ENCODE measurements around the gene COPS7A. TPM values are rescaled to one million over a fixed set of nuclear protein-coding genes. Genes with fewer than 3 reads are reported as not detected.

The COPS7A gene
- total RNA-seq, 1 experiment from 2014 or later = 88.7 TPM

DNA sequence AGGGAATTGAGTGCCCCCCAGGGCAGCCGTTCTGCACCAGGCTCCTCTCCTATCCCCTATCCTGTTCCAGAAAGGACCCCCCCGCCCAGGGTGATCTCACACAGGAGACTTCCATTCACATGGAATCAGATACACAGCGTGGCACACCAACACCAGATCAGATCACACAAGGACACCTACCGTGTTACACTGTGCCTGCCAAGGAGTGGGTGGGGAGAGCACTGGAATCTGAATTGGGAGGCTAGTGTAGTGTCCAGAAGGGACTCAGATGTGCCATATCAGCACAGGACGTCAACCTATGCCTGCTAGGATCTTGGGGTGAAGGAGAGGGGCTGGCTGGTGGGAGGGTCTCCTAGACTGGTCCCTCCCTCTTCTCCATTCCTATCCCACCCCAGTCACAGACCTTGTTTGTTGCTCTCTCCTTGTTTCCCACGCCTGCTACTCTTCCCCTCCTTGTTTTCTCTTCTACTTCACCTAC, 44.6 kb downstream of the COPS7A start:
- Histone ChIP-seq H3K4me1 (replicated peaks; ENCODE audit: insufficient read depth) (peaks cover 34% of the 10 kb centered on the region), H3K9me2 (ENCODE audit: insufficient read depth) (no peaks in the 10 kb centered on the region), H3K4me2 (peak overlapping the region; percentile 82), H3K36me3 (ENCODE audit: low read depth) (no peaks in the 10 kb centered on the region), H3F3A (ENCODE audit: insufficient read depth, low read depth) (peaks cover 46% of the 10 kb centered on the region), H3K27ac (no peak overlapping the region), H3K4me3 (peak overlapping the region; percentile 70; the same call in 1 of the 2 replicates), H3K27me3 (ENCODE audit: insufficient read depth, low read depth) (no peaks in the 10 kb centered on the region), H3K79me2 (ENCODE audit: low read depth) (peaks cover 25% of the 10 kb centered on the region), H2AFZ (no peak overlapping the region), H4K20me1 (ENCODE audit: insufficient read depth) (peaks cover 19% of the 10 kb centered on the region), H3K9me3 (ENCODE audit: insufficient read depth, low read depth) (no peaks in the 10 kb centered on the region)
- CTCF ChIA-PET = interaction anchor here (4.8 kb wide), 1 partner anchor 15 kb away, joined by 83 read pairs; the partner anchor contains the start of gene MLF2
- POLR2A ChIA-PET (ENCODE audit: unreplicated experiment) = interaction anchor here (0.5 to 0.7 kb wide), 2 partner anchors 191 to 361 kb away, joined by 3 to 10 read pairs; no protein-coding TSS in a partner anchor
- no peak for TF ChIP-seq EZH2 (IDR thresholded peaks at IDR 0.05; ENCODE audit: low read depth)
- TF ChIP-seq, protein P1, sequence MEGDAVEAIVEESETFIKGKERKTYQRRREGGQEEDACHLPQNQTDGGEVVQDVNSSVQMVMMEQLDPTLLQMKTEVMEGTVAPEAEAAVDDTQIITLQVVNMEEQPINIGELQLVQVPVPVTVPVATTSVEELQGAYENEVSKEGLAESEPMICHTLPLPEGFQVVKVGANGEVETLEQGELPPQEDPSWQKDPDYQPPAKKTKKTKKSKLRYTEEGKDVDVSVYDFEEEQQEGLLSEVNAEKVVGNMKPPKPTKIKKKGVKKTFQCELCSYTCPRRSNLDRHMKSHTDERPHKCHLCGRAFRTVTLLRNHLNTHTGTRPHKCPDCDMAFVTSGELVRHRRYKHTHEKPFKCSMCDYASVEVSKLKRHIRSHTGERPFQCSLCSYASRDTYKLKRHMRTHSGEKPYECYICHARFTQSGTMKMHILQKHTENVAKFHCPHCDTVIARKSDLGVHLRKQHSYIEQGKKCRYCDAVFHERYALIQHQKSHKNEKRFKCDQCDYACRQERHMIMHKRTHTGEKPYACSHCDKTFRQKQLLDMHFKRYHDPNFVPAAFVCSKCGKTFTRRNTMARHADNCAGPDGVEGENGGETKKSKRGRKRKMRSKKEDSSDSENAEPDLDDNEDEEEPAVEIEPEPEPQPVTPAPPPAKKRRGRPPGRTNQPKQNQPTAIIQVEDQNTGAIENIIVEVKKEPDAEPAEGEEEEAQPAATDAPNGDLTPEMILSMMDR (conservative IDR thresholded peaks at IDR 0.05) = no peak
- DNase-seq = no peak
- intact Hi-C loops (cut with micrococcal nuclease; ENCODE audit: unreplicated experiment) = no loop called here
- BruUV-seq (replicated peaks) = no TSS peak

DNA sequence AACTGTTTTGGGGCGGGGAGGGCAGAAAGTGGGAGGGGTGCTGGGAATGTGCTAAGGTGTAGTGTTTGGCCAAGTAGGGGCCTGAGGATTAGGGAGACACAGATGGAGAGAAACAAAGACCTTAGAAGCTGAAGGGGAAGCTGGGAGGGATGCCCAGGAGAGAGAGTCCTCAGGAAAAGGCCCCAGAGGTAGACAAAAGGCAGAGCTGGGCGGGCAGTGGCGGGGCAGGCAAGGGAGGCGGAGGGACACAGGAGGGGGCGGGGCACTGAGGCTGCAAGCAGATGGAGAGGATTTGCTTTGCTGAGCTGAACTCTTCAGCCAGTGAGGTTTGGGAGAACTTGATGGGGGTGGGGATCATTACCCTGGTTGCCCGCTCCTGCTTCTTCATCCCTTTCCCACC, 45.1 kb downstream of the COPS7A start:
- Histone ChIP-seq H3K4me1 (replicated peaks; ENCODE audit: insufficient read depth) (peaks cover 29% of the 10 kb centered on the region), H3K27ac (no peak overlapping the region), H3K36me3 (ENCODE audit: low read depth) (no peaks in the 10 kb centered on the region), H4K20me1 (ENCODE audit: insufficient read depth) (peaks cover 19% of the 10 kb centered on the region), H3K9me2 (ENCODE audit: insufficient read depth) (no peaks in the 10 kb centered on the region), H3K27me3 (ENCODE audit: insufficient read depth, low read depth) (no peaks in the 10 kb centered on the region), H3K4me3 (no peak overlapping the region), H3K4me2 (peak overlapping the region; percentile 82), H3K79me2 (ENCODE audit: low read depth) (peaks cover 25% of the 10 kb centered on the region), H2AFZ (no peak overlapping the region), H3F3A (ENCODE audit: insufficient read depth, low read depth) (peaks cover 43% of the 10 kb centered on the region), H3K9me3 (ENCODE audit: insufficient read depth, low read depth) (no peaks in the 10 kb centered on the region)
- ChIA-PET CTCF (interaction anchor here (1.0 kb wide), 1 partner anchor 17 kb away, joined by 3 read pairs; no protein-coding TSS in a partner anchor), POLR2A (ENCODE audit: unreplicated experiment) (interaction anchor here (0.7 kb wide), 1 partner anchor 361 kb away, joined by 10 read pairs; no protein-coding TSS in a partner anchor)
- intact Hi-C loops (cut with micrococcal nuclease; ENCODE audit: unreplicated experiment) = no loop called here
- TF ChIP-seq, protein P1 (conservative IDR thresholded peaks at IDR 0.05) = no peak
- no peak for TF ChIP-seq EZH2 (IDR thresholded peaks at IDR 0.05; ENCODE audit: low read depth)
- no TSS peak for BruUV-seq (replicated peaks)
- peak in 1 of 2 experiments; percentile 47 for DNase-seq

DNA sequence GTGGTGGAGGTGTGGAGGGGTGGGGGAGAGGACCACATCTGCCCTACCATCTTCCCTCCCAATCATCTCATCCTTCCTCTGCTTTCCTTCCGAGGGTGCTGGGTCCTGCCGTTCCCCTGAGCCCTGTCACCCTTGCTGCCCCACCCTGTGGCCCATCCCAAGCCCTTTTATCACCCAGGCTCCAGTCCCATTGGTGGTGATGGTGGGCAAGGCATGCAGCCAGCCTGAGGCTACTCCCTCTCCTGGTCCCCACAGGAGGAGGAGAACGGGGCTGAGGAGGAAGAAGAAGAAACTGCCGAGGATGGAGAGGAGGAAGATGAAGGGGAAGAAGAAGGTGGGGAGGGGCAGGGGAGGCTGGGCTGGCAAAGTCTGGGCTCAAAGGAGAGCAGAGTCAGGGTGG, 45.8 kb downstream of the COPS7A start:
- ChIA-PET POLR2A (ENCODE audit: unreplicated experiment) (interaction anchor here (0.6 kb wide), 1 partner anchor 338 kb away, joined by 3 read pairs; no protein-coding TSS in a partner anchor), CTCF (interaction anchor here (1.0 kb wide), 1 partner anchor 18 kb away, joined by 3 read pairs; no protein-coding TSS in a partner anchor)
- Histone ChIP-seq H3K9me2 (ENCODE audit: insufficient read depth) (no peaks in the 10 kb centered on the region), H3K27me3 (ENCODE audit: insufficient read depth, low read depth) (no peaks in the 10 kb centered on the region), H3K4me2 (no peak overlapping the region), H4K20me1 (ENCODE audit: insufficient read depth) (peaks cover 19% of the 10 kb centered on the region), H2AFZ (no peak overlapping the region), H3K9me3 (ENCODE audit: insufficient read depth, low read depth) (no peaks in the 10 kb centered on the region), H3K4me3 (no peak overlapping the region), H3K27ac (no peak overlapping the region), H3K4me1 (replicated peaks; ENCODE audit: insufficient read depth) (peaks cover 26% of the 10 kb centered on the region), H3K36me3 (ENCODE audit: low read depth) (no peaks in the 10 kb centered on the region), H3K79me2 (ENCODE audit: low read depth) (peaks cover 25% of the 10 kb centered on the region), H3F3A (ENCODE audit: insufficient read depth, low read depth) (peaks cover 42% of the 10 kb centered on the region)
- intact Hi-C loops (cut with micrococcal nuclease; ENCODE audit: unreplicated experiment) = no loop called here
- no peak for DNase-seq
- no TSS peak for BruUV-seq (replicated peaks)
- TF ChIP-seq, protein P1 (conservative IDR thresholded peaks at IDR 0.05) = no peak
- TF ChIP-seq EZH2 (IDR thresholded peaks at IDR 0.05; ENCODE audit: low read depth) = no peak
